Stimulated activated CD4-positive, alpha-beta T cell treated with anti-CD3 and anti-CD28 coated beads, Interleukin-4, amount 100 ng/mL, for 24 hours (primary cell): ENCODE results near the gene CIT.

Experiments used
- DNase-seq: peaks from one replicate; pipeline ENCODE4 v3.0.0-alpha.2; 2020

The CIT gene

GRCh38 chr12:119803381-119803791, 73.7 kb downstream of the CIT start:
- no peak for DNase-seq

- DNase-seq: no peak
Measured at GRCh38 chr12:119802472-119802871, 74.6 kb downstream of the CIT start.

DNA sequence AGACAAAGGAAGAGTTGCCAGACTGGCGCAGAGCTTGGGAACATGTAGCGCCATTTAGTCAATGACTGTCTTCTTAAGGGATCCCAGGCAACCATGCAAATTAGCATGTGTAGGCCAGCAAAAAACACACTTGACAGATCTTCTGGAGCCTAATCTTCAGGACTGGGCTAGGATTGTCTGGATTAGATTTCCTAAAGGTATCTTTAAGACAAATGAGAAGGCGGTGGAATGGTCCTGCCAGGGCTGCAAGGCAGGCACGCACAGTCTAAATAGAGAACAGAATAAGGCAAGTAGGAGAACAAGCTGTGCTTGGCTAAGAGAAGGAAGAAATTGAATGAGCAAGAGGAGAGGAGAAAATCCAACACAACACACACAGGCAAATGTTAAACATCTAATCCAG, 80.0 kb downstream of the CIT start:
- no peak for DNase-seq

- DNase-seq: no peak
Measured at GRCh38 chr12:119796292-119796691, 80.8 kb downstream of the CIT start.

GRCh38 chr12:119791453-119791852, 85.7 kb downstream of the CIT start:
- DNase-seq: no peak

- no peak for DNase-seq
Measured at GRCh38 chr12:119788786-119789185, 88.3 kb downstream of the CIT start.

- no peak for DNase-seq
Measured at GRCh38 chr12:119786539-119786938, 90.6 kb downstream of the CIT start.

- no peak for DNase-seq
Measured at GRCh38 chr12:119784673-119785072, 92.4 kb downstream of the CIT start.

DNA sequence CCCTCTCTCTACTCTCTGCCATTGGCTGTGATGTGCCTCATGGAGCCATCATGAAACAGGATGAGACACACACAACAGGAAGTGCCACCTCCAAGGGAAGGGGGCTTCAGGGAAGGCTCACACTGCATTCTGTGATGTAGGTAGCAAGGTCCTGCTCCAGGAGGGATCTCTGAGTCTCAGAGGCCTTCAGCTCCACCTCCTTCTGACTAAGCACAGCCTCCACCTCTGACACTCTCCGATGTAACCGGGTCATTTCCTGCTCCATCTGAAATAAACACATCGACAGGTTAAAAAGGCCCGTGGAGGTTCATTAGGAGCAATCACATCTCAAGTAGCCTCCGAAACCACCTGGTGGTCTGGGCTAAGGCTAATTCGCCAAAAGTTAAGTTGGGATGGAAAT, 93.3 kb downstream of the CIT start:
- DNase-seq: no peak

DNA sequence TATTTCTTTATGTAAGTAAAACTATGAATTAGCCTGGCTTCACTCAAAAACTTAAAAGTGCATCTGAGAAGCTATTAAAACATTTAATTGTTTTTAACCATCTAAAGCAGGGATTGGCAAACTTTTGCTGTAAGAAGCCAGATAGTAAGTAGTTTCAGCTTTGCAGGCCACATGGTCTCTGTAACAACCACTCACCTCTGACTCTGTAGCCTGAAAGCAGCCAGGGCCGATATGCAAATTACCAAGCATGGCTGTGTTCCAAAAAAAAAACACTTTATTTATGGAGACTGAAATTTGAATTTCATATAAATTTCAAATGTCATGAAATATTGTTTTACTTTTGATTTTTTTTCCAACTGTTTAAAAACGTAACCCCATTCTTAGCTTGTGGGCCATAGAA, 95.3 kb downstream of the CIT start:
- no peak for DNase-seq

DNA sequence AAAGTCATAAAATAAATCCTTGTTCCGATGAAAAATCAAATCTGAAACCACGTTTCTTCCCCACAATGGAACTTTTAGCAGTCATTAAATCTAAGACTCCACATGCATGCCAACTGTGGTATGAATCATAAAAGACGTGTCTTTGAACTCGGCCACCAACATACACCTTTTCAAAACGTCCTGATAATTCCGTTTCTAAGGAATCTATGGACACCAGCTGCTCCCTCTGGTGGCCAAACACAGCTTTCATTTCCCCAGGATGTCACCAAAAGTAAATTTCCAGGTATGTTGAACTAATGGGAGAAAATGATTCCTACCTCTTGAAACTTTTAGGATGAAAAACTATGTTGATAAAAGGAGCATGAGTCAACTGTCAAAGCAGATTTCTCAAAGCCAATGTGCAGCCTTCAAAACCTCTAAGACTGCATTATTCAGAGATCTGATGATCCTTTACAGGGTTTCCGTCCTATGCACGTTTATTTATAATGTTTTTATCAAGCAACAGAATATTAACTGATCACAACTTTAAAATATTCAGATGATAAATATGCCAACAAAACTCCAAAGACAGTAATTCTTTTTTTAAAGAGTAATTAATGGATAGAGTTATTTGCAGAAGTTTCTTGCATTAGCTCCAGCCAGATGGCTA, 96.2 kb downstream of the CIT start:
- no peak for DNase-seq

GRCh38 chr12:119775246-119775895, 101.7 kb downstream of the CIT start:
- DNase-seq: no peak

DNA sequence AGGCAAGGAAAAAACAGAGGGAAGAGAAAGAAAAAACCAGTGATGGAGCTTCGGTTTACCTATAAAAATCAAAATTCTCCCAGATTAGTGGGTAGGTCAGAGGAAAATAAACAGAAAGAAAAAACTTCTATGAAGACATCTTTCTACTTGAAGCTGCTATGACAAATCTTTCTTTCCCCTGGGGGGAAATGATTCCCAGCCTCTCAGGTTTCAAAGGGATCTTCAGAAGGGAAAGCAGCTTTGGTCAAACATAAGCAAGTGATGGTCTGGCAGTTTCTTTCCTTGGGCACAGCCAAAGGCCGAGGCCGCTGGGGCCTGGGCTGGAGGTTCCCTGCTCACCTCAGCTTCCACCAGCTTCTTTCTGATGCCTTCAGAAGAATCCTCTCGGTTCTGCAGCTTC, 104.7 kb downstream of the CIT start:
- no peak for DNase-seq

- DNase-seq: no peak
Measured at GRCh38 chr12:119770146-119770545, 107.0 kb downstream of the CIT start.

DNA sequence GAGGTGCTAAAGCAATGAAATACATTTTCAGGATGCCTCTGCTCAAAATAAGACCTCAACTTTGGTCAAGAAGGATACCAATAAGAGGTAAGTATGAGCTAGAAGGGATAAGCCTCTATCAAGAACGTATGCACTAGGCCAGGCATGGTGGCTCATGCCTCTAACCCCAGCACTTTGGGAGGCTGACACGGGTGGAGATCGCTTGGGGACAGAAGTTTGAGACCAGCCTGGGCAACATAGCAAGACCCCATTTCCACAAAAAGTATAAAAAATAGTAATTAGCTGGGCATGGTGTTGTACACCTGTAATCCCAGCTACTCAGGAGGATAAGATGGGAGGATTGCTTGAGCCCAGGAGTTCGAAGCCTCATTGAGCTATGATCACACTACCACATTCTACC, 114.5 kb downstream of the CIT start:
- no peak for DNase-seq

- no peak for DNase-seq
Measured at GRCh38 chr12:119758722-119759121, 118.4 kb downstream of the CIT start.

DNA sequence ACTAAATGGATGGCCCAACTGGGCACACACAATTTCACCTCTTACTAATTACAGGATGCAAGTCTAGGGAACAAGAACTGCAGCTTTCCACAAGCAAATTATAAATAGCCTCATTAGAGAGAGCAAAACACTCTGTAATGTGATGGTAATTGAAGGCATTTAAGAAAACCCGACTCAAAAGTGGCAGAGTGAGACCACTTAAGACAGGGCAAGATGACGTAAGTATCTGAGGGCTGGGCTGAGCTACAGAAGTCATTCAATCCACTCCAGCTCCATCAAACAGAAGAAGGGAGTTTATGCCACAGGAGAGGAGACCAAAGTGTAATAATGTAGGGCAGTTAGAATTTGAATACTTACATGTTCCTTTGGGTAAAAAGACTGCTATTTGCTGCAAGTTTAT, 118.9 kb downstream of the CIT start:
- no peak for DNase-seq

DNA sequence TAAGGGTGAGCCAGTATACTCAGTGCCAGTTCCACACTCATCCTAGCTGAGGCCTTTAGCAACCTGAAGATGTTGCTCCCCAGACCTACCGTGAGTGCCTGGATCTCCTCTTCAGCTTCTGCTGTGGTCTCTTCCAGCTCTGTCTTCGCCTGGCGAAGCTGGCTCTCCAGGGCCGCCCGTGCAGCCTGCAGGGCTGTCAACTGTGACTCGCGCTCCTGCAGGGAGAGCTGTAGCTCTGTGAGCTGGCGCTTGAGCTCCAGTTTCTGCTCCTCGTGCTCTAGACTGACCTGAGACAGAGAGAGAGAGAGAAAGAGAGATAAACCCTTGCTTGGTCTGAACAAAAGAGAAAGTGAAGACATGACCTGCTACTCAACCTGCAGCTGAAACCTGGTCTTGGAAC, 125.2 kb downstream of the CIT start:
- no peak for DNase-seq

DNA sequence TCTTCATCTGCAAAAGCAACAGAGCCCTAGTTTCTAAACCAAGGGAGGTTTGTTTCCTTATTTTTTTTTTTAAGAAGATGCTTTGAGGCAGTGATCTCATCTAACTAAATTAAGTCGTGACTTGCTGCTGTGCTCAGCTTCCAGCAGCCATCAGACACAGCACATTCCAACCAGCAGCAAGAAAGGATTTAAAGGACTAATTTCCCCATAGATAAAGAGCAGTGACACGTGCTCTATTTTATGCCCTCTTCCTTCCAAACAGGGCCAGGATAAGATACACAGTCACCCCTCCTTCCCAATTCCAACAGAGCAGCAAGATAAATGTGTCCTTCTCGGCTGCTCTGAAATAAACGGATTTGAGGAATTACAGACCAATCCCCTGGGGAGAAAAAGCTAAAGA, 127.5 kb downstream of the CIT start:
- no peak for DNase-seq

GRCh38 chr12:119748497-119748896, 128.6 kb downstream of the CIT start:
- DNase-seq: no peak

- DNase-seq: no peak
Measured at GRCh38 chr12:119746169-119746568, 131.0 kb downstream of the CIT start.

DNA sequence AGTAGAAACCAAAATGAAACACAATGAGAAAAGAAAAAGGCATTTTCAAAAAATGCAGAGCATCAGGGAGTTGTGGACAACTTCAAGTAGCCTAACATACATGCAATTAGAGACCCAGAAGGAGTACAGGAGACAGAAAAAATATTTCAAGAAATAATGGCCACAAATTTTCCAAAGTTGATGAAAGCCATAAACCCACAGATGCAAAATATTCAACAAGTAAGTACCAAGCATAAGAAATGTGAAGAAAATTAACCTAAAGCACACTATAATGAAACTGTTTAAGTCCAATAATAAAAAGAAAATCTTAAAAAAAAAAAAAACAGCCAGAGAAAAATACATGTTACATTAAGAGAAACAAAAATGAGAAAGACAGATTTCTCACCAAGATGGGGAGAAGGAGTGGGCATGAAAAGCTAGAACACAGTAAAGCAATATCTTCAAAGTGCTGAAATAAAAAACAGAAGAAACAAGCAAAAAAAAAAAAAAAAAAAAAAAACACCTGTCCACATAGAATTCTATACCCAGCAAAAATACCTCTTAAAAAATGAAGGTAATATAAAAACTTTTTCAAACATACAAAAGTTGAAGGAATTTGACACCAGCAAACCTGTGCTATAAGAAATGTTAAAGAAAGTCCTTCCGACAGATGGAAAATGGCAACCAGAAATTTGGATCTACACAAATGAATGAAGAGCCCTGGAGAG, 132.1 kb downstream of the CIT start:
- no peak for DNase-seq

DNA sequence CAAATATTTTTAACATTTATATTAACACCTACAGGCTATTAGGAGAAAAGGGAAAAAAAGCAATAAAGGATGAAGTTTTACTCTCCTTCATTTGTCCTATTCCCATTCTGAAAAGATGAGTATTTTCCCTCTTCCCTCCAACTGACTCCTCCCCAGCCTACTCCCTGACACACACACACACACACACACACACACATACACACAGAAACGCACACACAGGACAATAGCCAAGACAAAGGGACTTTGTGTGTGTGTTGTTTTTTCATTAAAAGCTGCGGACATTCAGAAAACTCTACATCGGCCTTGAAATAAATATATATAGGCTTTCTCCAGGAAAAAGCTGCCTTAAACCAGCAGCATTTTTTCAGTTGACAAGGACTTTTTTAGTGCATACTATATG, 134.4 kb downstream of the CIT start:
- no peak for DNase-seq

DNA sequence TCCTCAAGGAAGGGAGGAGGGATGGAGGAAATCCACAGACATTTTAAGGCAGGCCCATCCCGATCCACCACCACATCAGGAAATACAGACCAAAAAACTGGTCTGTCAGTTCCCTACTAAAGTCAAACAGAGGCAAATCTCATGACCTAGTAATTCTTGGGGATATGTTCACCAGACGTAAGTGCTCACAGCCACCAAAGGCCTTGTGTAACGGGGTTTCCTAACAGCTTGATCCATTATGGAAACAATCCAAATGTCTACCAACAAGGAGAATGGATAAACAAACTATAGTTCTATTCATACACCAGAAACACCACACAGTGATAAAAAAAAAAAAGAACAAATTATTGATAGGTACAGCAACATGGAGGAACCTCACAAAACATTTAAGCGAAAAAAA, 136.3 kb downstream of the CIT start:
- DNase-seq: no peak

DNA sequence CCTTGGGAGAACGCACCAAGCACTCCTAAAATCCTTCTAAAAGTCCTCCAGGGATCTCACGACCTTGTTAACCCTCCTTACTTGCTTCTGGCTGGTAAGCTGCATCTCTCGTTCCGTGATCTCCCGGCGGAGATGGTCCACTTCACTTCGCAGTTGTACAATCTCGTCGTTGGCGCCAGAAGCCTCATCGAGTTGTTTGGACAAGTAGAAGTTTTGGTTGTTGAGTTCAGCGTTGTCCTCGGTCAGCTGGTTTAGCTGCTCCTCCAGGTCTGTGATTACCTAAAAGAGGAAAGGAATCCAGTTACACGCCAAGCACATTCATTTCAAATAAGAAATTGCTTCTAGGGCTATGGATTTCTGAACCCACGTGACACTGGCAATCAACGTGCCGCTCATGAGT, 142.0 kb downstream of the CIT start:
- DNase-seq: no peak
